CD14-positive monocyte (primary cell): ENCODE data around the gene TMEM178B. TPM values are rescaled to one million over a fixed set of nuclear protein-coding genes. Genes with fewer than 3 reads are reported as not detected.
A peak's percentile ranks its signal among the peaks of the same experiment; 100 is the strongest.

Experiments used
- DNase-seq, 3 donors: peaks; one replicate each; pipeline ENCODE4 v3.0.0-alpha.2; 2011 to 2022
- H2AFZ ChIP-seq: 2 replicates; pipeline ENCODE4 v1.6.0; 2012; ENCODE audit warnings: mild to moderate bottlenecking, low read depth, low read length, inconsistent platforms; ENCODE audit not compliant: insufficient read depth, poor library complexity, severe bottlenecking
- H3K27ac ChIP-seq, 2 donors: 1 replicate in 1 of 2; 2 replicates in 1 of 2; pipeline ENCODE4 v1.5.1; 2012 to 2013; ENCODE audit warnings: low read length in 2 of 2, control low read depth in 1 of 2, inconsistent platforms in 1 of 2, low read depth in 1 of 2, mild to moderate bottlenecking in 1 of 2
- H3K27me3 ChIP-seq, 2 donors: one replicate each; pipeline versions ENCODE4 v1.6.0 to v1.6.1; 2011 to 2013; ENCODE audit warnings: low read length in 2 of 2; ENCODE audit not compliant: control insufficient read depth in 2 of 2, insufficient read depth in 2 of 2
- H3K36me3 ChIP-seq, 2 donors: replicated peaks in 1 of 2; 1 replicate in 1 of 2; 2 replicates in 1 of 2; pipeline versions ENCODE4 v1.5.1 to v1.6.1; 2012 to 2013; ENCODE audit warnings: low read length in 2 of 2, control low read depth in 1 of 2, inconsistent platforms in 1 of 2, mild to moderate bottlenecking in 1 of 2; ENCODE audit not compliant: insufficient read depth in 2 of 2, control insufficient read depth in 1 of 2
- H3K4me1 ChIP-seq, 2 donors: 1 replicate in 1 of 2; 2 replicates in 1 of 2; pipeline versions ENCODE4 v1.5.1 to v1.6.1; 2012 to 2013; ENCODE audit warnings: low read length in 2 of 2, control low read depth in 1 of 2, inconsistent platforms in 1 of 2, mild to moderate bottlenecking in 1 of 2, moderate library complexity in 1 of 2; ENCODE audit not compliant: insufficient read depth in 2 of 2, control insufficient read depth in 1 of 2
- H3K4me2 ChIP-seq: replicated peaks from 2 replicates; pipeline ENCODE3; 2012; ENCODE audit warnings: low read length, moderate library complexity, mild to moderate bottlenecking; ENCODE audit not compliant: poor library complexity, severe bottlenecking; ENCODE audit errors: extremely low read depth
- H3K4me3 ChIP-seq, 3 experiments: fragments of 200-600 bp in 1 of 3; sonication (generic) in 1 of 3; replicated peaks in 1 of 3; 1 replicate in 2 of 3; 2 replicates in 1 of 3; pipeline ENCODE4 v1.5.1; 2011 to 2013; ENCODE audit warnings: low read length in 3 of 3, mild to moderate bottlenecking in 3 of 3, control low read depth in 2 of 3, low read depth in 2 of 3, inconsistent platforms in 1 of 3, moderate library complexity in 1 of 3
- H3K79me2 ChIP-seq: 2 replicates; pipeline ENCODE4 v1.6.0; 2012; ENCODE audit warnings: mild to moderate bottlenecking, control low read depth, inconsistent platforms, low read length, moderate library complexity; ENCODE audit not compliant: insufficient read depth
- H3K9ac ChIP-seq: 2 replicates; pipeline ENCODE4 v1.6.0; 2017; ENCODE audit warnings: low read length, mild to moderate bottlenecking; ENCODE audit not compliant: insufficient read depth, poor library complexity, severe bottlenecking
- H3K9me3 ChIP-seq, 2 donors: replicated peaks in 1 of 2; 1 replicate in 1 of 2; 2 replicates in 1 of 2; pipeline versions ENCODE4 v1.5.1 to v1.6.1; 2012 to 2013; ENCODE audit warnings: low read length in 2 of 2, control low read depth in 1 of 2; ENCODE audit not compliant: control insufficient read depth in 1 of 2, insufficient read depth in 1 of 2
- H4K20me1 ChIP-seq: 2 replicates; pipeline ENCODE4 v1.6.0; 2012; ENCODE audit warnings: mild to moderate bottlenecking, low read length, control low read depth, moderate library complexity; ENCODE audit not compliant: insufficient read depth
- H3K27ac Mint-ChIP-seq, 7 donors: one replicate each; pipeline ENCODE4 v1.8.0; 2020; ENCODE audit warnings: mild to moderate bottlenecking in 7 of 7, mixed read lengths in 7 of 7, moderate library complexity in 6 of 7, inconsistent platforms in 2 of 7
- H3K27me3 Mint-ChIP-seq, 3 donors: one replicate each; pipeline ENCODE4 v1.8.0; 2021 to 2022; ENCODE audit warnings: low read depth in 3 of 3, mild to moderate bottlenecking in 3 of 3, mixed read lengths in 3 of 3, moderate library complexity in 3 of 3, inconsistent platforms in 1 of 3
- H3K36me3 Mint-ChIP-seq, 2 donors: one replicate each; pipeline ENCODE4 v1.8.0; 2020; ENCODE audit warnings: mixed read lengths in 2 of 2, inconsistent platforms in 1 of 2, mild to moderate bottlenecking in 1 of 2
- H3K4me1 Mint-ChIP-seq: one replicate; pipeline ENCODE4 v1.8.0; 2020; ENCODE audit warnings: mild to moderate bottlenecking, mixed read lengths
- H3K4me3 Mint-ChIP-seq, 2 donors: one replicate each; pipeline ENCODE4 v1.8.0; 2020; ENCODE audit warnings: mild to moderate bottlenecking in 2 of 2, mixed read lengths in 2 of 2, moderate library complexity in 1 of 2
- H3K9me3 Mint-ChIP-seq, 7 donors: one replicate each; pipeline ENCODE4 v1.8.0; 2020 to 2022; ENCODE audit warnings: mixed read lengths in 7 of 7, mild to moderate bottlenecking in 6 of 7, moderate library complexity in 6 of 7, inconsistent platforms in 2 of 7
- CTCF ChIP-seq: fragments of 200-600 bp; IDR thresholded peaks from one replicate; pipeline ENCODE4 v1.8.0; 2022; ENCODE audit warnings: antibody characterized with exemption, mild to moderate bottlenecking
- WGBS: methylation state at CpG from one replicate; pipeline ENCODE4 v1.1.5; 2013; ENCODE audit warnings: missing lambda C conversion rate; ENCODE audit not compliant: insufficient coverage; 5-methylcytosine and 5-hydroxymethylcytosine counted together
- intact Hi-C, 2 donors: fragments of 100-400 bp; cut with micrococcal nuclease; formaldehyde crosslinking; loops; one replicate each; pipeline versions ENCODE4 v1.15.0 to v1.15.1; 2023
- polyA plus RNA-seq, 3 donors: library from polyadenylated mRNA; depleted of rRNA in 1 of 3; unstranded in 2 of 3; stranded (reverse) in 1 of 3; fragments of 300-500 nt in 2 of 3; fragments of >200 nt in 1 of 3; fragmentation: Illumina TruSeq in 2 of 3; gene quantifications; 1 replicate in 2 of 3; 2 replicates in 1 of 3; pipeline ENCODE4 v1.2.3, GENCODE V29; 2012 to 2021

The TMEM178B gene
- polyA plus RNA-seq, 3 donors, result not detected

GRCh38 chr7:141209454-141209853, 135.6 kb downstream of the TMEM178B start:
- H3K9ac ChIP-seq, result no peak overlapping the region
- H3K79me2 ChIP-seq, result no peaks in the 10 kb centered on the region
- Mint-ChIP-seq H3K27me3 (peaks cover 3 to 4% (median 4%) of the 10 kb centered on the region in 3 donors), H3K4me1 (no peaks in the 10 kb centered on the region), H3K36me3 (no peaks in the 10 kb centered on the region), H3K27ac (peak overlapping the region in 1 of 7 donors; percentile 41), H3K4me3 (no peak overlapping the region), H3K9me3 (peaks cover 0 to 5% (median 0%) of the 10 kb centered on the region in 7 donors)
- H3K4me2 ChIP-seq, result no peak overlapping the region
- no peaks in the 10 kb centered on the region for H3K36me3 ChIP-seq
- no peak overlapping the region for H3K4me3 ChIP-seq
- no peaks in the 10 kb centered on the region for H3K4me1 ChIP-seq
- H2AFZ ChIP-seq, result no peak overlapping the region
- H4K20me1 ChIP-seq, result no peaks in the 10 kb centered on the region
- TF ChIP-seq CTCF, result no peak
- WGBS, result 64% methylated on average over 1 of the region's 3 CpGs
- intact Hi-C loops, result no loop called here
- no peak overlapping the region for H3K27ac ChIP-seq
- no peak for DNase-seq
- no peaks in the 10 kb centered on the region for H3K27me3 ChIP-seq
- no peaks in the 10 kb centered on the region for H3K9me3 ChIP-seq

- H3K9me3 ChIP-seq, result no peaks in the 10 kb centered on the region
- no peak for TF ChIP-seq CTCF
- Mint-ChIP-seq H3K9me3 (peaks cover 0 to 5% (median 0%) of the 10 kb centered on the region in 7 donors), H3K4me1 (no peaks in the 10 kb centered on the region), H3K36me3 (no peaks in the 10 kb centered on the region), H3K27ac (no peak overlapping the region), H3K27me3 (peaks cover 3 to 4% (median 4%) of the 10 kb centered on the region in 3 donors), H3K4me3 (no peak overlapping the region)
- H3K27ac ChIP-seq, result no peak overlapping the region
- WGBS, result 46% methylated on average over 2 of the region's 2 CpGs
- H3K4me1 ChIP-seq, result no peaks in the 10 kb centered on the region
- no peak for DNase-seq
- no peaks in the 10 kb centered on the region for H3K36me3 ChIP-seq
- H3K79me2 ChIP-seq, result no peaks in the 10 kb centered on the region
- H3K27me3 ChIP-seq, result no peaks in the 10 kb centered on the region
- H3K4me3 ChIP-seq, result no peak overlapping the region
- H4K20me1 ChIP-seq, result no peaks in the 10 kb centered on the region
- no peak overlapping the region for H2AFZ ChIP-seq
- no peak overlapping the region for H3K4me2 ChIP-seq
- intact Hi-C loops, result no loop called here
- H3K9ac ChIP-seq, result no peak overlapping the region
Observed at GRCh38 chr7:141210862-141211261, 137.0 kb downstream of the TMEM178B start.
